Hepatocyte (in vitro differentiated cells): ENCODE data around the gene MPHOSPH8.

ENCODE experiments used
- EZH2 ChIP-seq: fragments of 200-600 bp; sonication (generic); IDR thresholded peaks from 2 replicates; pipeline ENCODE4 v1.6.1; 2016; ENCODE audit warnings: antibody characterized with exemption, mild to moderate bottlenecking, borderline replicate concordance
- EZH2phosphoT487 ChIP-seq: fragments of 200-600 bp; sonication (generic); IDR thresholded peaks from one replicate; pipeline ENCODE4 v1.6.1; 2018; ENCODE audit warnings: antibody characterized with exemption, mild to moderate bottlenecking, low read depth, moderate library complexity; ENCODE audit not compliant: unreplicated experiment, severe bottlenecking
- TF ChIP-seq, protein P1 (sequence below): fragments of 200-600 bp; sonication (generic); IDR thresholded peaks from 2 replicates; pipeline ENCODE4 v1.5.1; 2016; ENCODE audit warnings: antibody characterized with exemption, mild to moderate bottlenecking; ENCODE audit not compliant: poor library complexity

DNA sequence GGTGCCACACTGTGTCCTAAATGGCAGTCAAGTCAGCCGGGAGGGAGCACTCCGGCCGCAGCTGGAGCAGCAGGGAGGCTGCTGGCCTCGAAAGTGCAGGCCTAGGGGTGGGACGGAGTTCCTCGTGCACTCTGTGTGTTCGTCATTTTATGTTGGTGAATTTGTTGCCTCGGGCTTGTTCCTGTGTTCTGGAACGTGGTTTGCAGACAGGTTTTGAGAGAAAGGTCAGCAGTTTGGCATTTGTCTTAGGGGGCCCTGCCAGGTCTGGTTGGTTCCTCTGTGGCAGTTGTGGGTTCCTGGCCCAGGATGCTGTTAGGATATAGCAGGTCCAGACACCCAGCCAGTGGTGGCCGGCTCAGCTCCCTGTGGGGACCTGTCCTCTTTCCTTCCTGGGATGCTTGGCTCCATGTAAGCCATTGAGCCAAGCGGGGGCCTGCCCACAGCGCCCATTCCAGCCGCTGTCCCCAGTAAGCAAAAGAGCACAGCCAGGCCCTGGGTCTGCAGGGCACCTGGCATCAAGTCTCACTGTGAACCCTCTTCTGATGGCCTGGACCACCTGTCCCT is 30.0 kb downstream of the MPHOSPH8 start:
- TF ChIP-seq, protein P1, sequence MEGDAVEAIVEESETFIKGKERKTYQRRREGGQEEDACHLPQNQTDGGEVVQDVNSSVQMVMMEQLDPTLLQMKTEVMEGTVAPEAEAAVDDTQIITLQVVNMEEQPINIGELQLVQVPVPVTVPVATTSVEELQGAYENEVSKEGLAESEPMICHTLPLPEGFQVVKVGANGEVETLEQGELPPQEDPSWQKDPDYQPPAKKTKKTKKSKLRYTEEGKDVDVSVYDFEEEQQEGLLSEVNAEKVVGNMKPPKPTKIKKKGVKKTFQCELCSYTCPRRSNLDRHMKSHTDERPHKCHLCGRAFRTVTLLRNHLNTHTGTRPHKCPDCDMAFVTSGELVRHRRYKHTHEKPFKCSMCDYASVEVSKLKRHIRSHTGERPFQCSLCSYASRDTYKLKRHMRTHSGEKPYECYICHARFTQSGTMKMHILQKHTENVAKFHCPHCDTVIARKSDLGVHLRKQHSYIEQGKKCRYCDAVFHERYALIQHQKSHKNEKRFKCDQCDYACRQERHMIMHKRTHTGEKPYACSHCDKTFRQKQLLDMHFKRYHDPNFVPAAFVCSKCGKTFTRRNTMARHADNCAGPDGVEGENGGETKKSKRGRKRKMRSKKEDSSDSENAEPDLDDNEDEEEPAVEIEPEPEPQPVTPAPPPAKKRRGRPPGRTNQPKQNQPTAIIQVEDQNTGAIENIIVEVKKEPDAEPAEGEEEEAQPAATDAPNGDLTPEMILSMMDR = no peak
- TF ChIP-seq EZH2 = no peak
- no peak for TF ChIP-seq EZH2phosphoT487
